Measurements from ENCODE around the gene RASGRP4.

Gene RASGRP4

DNA sequence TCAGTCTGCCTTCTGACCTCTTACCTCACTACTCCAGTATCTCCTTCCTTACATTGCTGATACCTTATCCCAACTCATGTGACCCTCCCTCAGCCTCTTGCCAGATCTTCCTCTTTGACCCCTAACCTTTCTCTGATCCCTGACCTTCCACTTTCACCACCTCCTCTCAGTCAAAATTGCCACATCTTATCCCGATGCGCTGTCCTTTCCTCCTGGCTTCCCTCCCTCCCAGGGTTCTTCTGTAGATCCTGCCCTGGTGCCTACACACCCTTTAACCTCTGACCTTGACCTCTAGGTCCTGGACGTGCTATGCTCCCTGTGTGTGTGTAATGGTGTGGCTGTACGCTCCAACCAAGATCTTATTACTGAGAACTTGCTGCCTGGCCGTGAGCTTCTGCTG is 31.2 kb upstream of the RASGRP4 start:
- H2AFZ ChIP-seq (ENCODE audit: insufficient read depth, low read length, poor library complexity): no peak overlapping the region
- WGBS (ENCODE audit: extremely low coverage, insufficient coverage, insufficient read length): no CpG with 5 or more reads among the region's 5 CpGs
- H3K36me3 ChIP-seq (ENCODE audit: control insufficient read depth in 1 of 2, insufficient read depth in 2 of 2, low read length in 2 of 2): no peaks in the 10 kb centered on the region
- no peak overlapping the region for H3K14ac ChIP-seq (ENCODE audit: low read length)
- H3K79me2 ChIP-seq (ENCODE audit: control insufficient read depth, insufficient read depth, low read length, poor library complexity): no peaks in the 10 kb centered on the region
- no peak overlapping the region for H3K27ac ChIP-seq (ENCODE audit: low read depth, low read length)
- peaks cover 2% of the 10 kb centered on the region for H3K9me3 ChIP-seq (ENCODE audit: insufficient read depth, low read depth, low read length)
- no peaks in the 10 kb centered on the region for H3K4me1 ChIP-seq (ENCODE audit: control insufficient read depth in 1 of 2, insufficient read depth in 2 of 2, low read length in 2 of 2)
- no peak overlapping the region for H3K23ac ChIP-seq (ENCODE audit: low read length)
- no peak overlapping the region for H3K18ac ChIP-seq (ENCODE audit: low read length)
- H3K9ac ChIP-seq (ENCODE audit: low read length): peak overlapping the region; percentile 42
- no peak overlapping the region for H2AK5ac ChIP-seq (ENCODE audit: low read length)
- H4K91ac ChIP-seq (ENCODE audit: low read depth, low read length): no peak overlapping the region
- no peaks in the 10 kb centered on the region for H3K27me3 ChIP-seq (ENCODE audit: insufficient read depth, low read length)
- H3K4ac ChIP-seq (ENCODE audit: low read depth, low read length): no peak overlapping the region
- H3K4me2 ChIP-seq (ENCODE audit: low read length): no peak overlapping the region
- H3K4me3 ChIP-seq (ENCODE audit: low read depth, low read length): no peak overlapping the region
- no peak for DNase-seq
- no peak overlapping the region for H2BK120ac ChIP-seq (ENCODE audit: insufficient read depth, low read length, poor library complexity)
- H3K79me1 ChIP-seq (ENCODE audit: low read length): no peaks in the 10 kb centered on the region
- H4K8ac ChIP-seq (ENCODE audit: low read depth, low read length): no peak overlapping the region
- H2BK5ac ChIP-seq (ENCODE audit: low read depth, low read length, poor library complexity): no peak overlapping the region
- no peak overlapping the region for H4K12ac ChIP-seq (ENCODE audit: low read depth, low read length)
- no peak overlapping the region for H2BK12ac ChIP-seq (ENCODE audit: low read length)

DNA sequence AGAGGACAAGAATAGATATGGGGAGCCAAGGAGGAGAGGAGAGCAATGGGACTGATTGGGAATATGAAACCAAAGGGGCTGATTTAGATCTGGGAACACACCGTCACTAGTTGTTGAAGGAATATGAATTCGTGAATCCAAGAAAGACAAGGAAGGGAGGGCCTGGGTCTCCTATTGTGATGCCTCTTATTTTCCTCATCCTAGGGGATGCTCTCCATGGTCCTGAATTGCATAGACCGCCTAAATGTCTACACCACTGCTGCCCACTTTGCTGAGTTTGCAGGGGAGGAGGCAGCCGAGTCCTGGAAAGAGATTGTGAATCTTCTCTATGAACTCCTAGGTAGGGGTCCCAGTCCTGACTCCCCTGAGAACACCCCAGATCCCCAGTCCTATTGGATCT is 29.0 kb upstream of the RASGRP4 start:
- no peak overlapping the region for H3K18ac ChIP-seq (ENCODE audit: low read length)
- H3K27ac ChIP-seq (ENCODE audit: low read depth, low read length): no peak overlapping the region
- H3K27me3 ChIP-seq (ENCODE audit: insufficient read depth, low read length): no peaks in the 10 kb centered on the region
- no peak overlapping the region for H3K9ac ChIP-seq (ENCODE audit: low read length)
- no peak overlapping the region for H3K23ac ChIP-seq (ENCODE audit: low read length)
- no peak overlapping the region for H2AK5ac ChIP-seq (ENCODE audit: low read length)
- peaks cover 0 to 3% of the 10 kb centered on the region in 2 experiments for H3K4me1 ChIP-seq (ENCODE audit: control insufficient read depth in 1 of 2, insufficient read depth in 2 of 2, low read length in 2 of 2)
- H3K79me1 ChIP-seq (ENCODE audit: low read length): no peaks in the 10 kb centered on the region
- no peak overlapping the region for H2AFZ ChIP-seq (ENCODE audit: insufficient read depth, low read length, poor library complexity)
- no peak overlapping the region for H3K4me2 ChIP-seq (ENCODE audit: low read length)
- peak in 1 of 2 donors; percentile 46 for DNase-seq
- H3K4ac ChIP-seq (ENCODE audit: low read depth, low read length): no peak overlapping the region
- no peak overlapping the region for H2BK120ac ChIP-seq (ENCODE audit: insufficient read depth, low read length, poor library complexity)
- no peak overlapping the region for H4K12ac ChIP-seq (ENCODE audit: low read depth, low read length)
- no peaks in the 10 kb centered on the region for H3K36me3 ChIP-seq (ENCODE audit: control insufficient read depth in 1 of 2, insufficient read depth in 2 of 2, low read length in 2 of 2)
- no peak overlapping the region for H2BK12ac ChIP-seq (ENCODE audit: low read length)
- no peak overlapping the region for H3K14ac ChIP-seq (ENCODE audit: low read length)
- no peak overlapping the region for H2BK5ac ChIP-seq (ENCODE audit: low read depth, low read length, poor library complexity)
- H3K9me3 ChIP-seq (ENCODE audit: insufficient read depth, low read depth, low read length): peaks cover 2% of the 10 kb centered on the region
- H3K79me2 ChIP-seq (ENCODE audit: control insufficient read depth, insufficient read depth, low read length, poor library complexity): no peaks in the 10 kb centered on the region
- H3K4me3 ChIP-seq (ENCODE audit: low read depth, low read length): no peak overlapping the region
- WGBS (ENCODE audit: extremely low coverage, insufficient coverage, insufficient read length): no CpG with 5 or more reads among the region's 4 CpGs
- no peak overlapping the region for H4K8ac ChIP-seq (ENCODE audit: low read depth, low read length)
- H4K91ac ChIP-seq (ENCODE audit: low read depth, low read length): no peak overlapping the region

DNA sequence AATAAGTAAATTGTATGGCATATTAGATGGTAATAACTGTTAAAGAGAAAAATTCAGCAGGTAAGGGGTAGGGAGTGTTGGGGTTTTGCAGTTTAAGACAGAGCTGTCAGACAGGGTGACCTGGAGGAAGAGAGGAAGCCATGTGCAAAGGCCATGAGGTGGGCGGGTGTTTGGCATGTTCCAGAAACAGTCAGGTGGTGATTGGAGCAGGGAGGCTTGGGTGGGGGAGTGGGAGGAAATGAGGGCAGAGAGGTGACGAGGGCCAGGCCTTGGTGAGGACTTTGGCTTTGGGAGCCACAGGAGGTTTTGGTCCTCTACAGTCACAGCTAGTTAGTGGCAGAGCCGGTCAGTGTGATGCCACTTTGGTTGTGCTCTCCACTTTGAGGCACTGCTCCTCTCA is 27.6 kb upstream of the RASGRP4 start:
- Histone ChIP-seq H3K79me1 (ENCODE audit: low read length) (no peaks in the 10 kb centered on the region), H3K4me3 (ENCODE audit: low read depth, low read length) (no peak overlapping the region), H2BK5ac (ENCODE audit: low read depth, low read length, poor library complexity) (no peak overlapping the region), H3K4me2 (ENCODE audit: low read length) (no peak overlapping the region), H3K4me1 (ENCODE audit: control insufficient read depth in 1 of 2, insufficient read depth in 2 of 2, low read length in 2 of 2) (peaks cover 0 to 3% of the 10 kb centered on the region in 2 experiments), H3K9me3 (ENCODE audit: insufficient read depth, low read depth, low read length) (peaks cover 2% of the 10 kb centered on the region), H2AFZ (ENCODE audit: insufficient read depth, low read length, poor library complexity) (no peak overlapping the region), H3K23ac (ENCODE audit: low read length) (no peak overlapping the region), H3K79me2 (ENCODE audit: control insufficient read depth, insufficient read depth, low read length, poor library complexity) (no peaks in the 10 kb centered on the region), H2AK5ac (ENCODE audit: low read length) (no peak overlapping the region), H3K9ac (ENCODE audit: low read length) (no peak overlapping the region), H3K18ac (ENCODE audit: low read length) (no peak overlapping the region), H3K27me3 (ENCODE audit: insufficient read depth, low read length) (no peaks in the 10 kb centered on the region), H2BK12ac (ENCODE audit: low read length) (no peak overlapping the region), H3K14ac (ENCODE audit: low read length) (no peak overlapping the region), H3K4ac (ENCODE audit: low read depth, low read length) (no peak overlapping the region), H3K36me3 (ENCODE audit: control insufficient read depth in 1 of 2, insufficient read depth in 2 of 2, low read length in 2 of 2) (no peaks in the 10 kb centered on the region), H3K27ac (ENCODE audit: low read depth, low read length) (no peak overlapping the region), H4K12ac (ENCODE audit: low read depth, low read length) (no peak overlapping the region), H2BK120ac (ENCODE audit: insufficient read depth, low read length, poor library complexity) (no peak overlapping the region), H4K91ac (ENCODE audit: low read depth, low read length) (no peak overlapping the region), H4K8ac (ENCODE audit: low read depth, low read length) (no peak overlapping the region)
- no CpG with 5 or more reads among the region's 3 CpGs for WGBS (ENCODE audit: extremely low coverage, insufficient coverage, insufficient read length)
- DNase-seq: no peak

DNA sequence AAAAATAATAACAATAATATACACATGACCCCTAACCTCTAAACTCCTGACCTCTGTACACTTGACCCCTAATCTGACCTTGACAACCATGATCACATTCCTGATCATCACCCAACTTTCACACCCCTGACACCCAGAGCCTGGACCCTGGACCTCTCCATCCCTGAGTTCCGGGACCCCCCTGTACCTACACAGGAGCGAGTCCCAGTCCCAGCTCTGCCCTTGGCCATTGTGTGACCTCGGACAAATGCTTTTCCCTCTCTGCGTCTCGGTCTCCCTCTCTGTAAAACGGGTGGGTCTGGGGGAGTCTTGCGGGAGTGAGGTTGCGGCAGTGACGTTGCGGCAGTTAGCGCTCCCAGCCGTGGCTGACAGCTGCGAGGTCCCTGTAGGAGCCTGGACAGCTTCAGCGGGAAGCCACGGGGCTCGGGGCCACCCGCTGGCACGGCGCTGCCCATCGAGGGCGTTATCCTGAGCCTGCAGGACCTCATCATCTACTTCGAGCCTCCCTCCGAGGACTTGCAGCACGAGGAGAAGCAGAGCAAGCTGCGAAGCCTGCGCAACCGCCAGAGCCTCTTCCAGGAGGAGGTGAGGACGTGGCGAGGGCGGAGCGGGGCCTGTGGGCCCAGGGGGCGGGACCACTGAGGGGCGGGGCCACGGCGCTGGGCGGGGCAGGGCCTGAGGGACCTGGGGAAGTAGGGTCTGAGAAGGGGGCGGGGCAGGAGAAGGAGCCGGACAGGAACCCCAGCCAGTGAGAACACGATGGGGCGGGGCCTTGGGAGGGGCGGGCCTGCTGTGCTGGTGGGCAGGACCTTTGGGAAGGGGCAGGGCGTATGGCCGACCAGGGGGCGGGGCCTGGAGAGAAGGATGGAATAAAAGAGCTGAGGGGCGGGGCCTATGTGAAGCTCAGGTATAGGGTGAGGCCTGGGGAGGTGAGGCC is 26.7 kb upstream of the RASGRP4 start:
- H3K36me3 ChIP-seq (ENCODE audit: control insufficient read depth in 1 of 2, insufficient read depth in 2 of 2, low read length in 2 of 2): no peaks in the 10 kb centered on the region
- H2AFZ ChIP-seq (ENCODE audit: insufficient read depth, low read length, poor library complexity): no peak overlapping the region
- no peak overlapping the region for H3K27ac ChIP-seq (ENCODE audit: low read depth, low read length)
- H2AK5ac ChIP-seq (ENCODE audit: low read length): no peak overlapping the region
- H3K79me1 ChIP-seq (ENCODE audit: low read length): no peaks in the 10 kb centered on the region
- H4K8ac ChIP-seq (ENCODE audit: low read depth, low read length): no peak overlapping the region
- H3K18ac ChIP-seq (ENCODE audit: low read length): no peak overlapping the region
- peaks cover 2% of the 10 kb centered on the region for H3K9me3 ChIP-seq (ENCODE audit: insufficient read depth, low read depth, low read length)
- no CpG with 5 or more reads among the region's 45 CpGs for WGBS (ENCODE audit: extremely low coverage, insufficient coverage, insufficient read length)
- H3K9ac ChIP-seq (ENCODE audit: low read length): no peak overlapping the region
- H3K4me1 ChIP-seq (ENCODE audit: control insufficient read depth in 1 of 2, insufficient read depth in 2 of 2, low read length in 2 of 2): peaks cover 0 to 3% of the 10 kb centered on the region in 2 experiments
- H4K91ac ChIP-seq (ENCODE audit: low read depth, low read length): no peak overlapping the region
- H2BK120ac ChIP-seq (ENCODE audit: insufficient read depth, low read length, poor library complexity): no peak overlapping the region
- H3K23ac ChIP-seq (ENCODE audit: low read length): no peak overlapping the region
- no peak overlapping the region for H2BK12ac ChIP-seq (ENCODE audit: low read length)
- H3K14ac ChIP-seq (ENCODE audit: low read length): no peak overlapping the region
- H2BK5ac ChIP-seq (ENCODE audit: low read depth, low read length, poor library complexity): no peak overlapping the region
- H3K27me3 ChIP-seq (ENCODE audit: insufficient read depth, low read length): no peaks in the 10 kb centered on the region
- peak in 1 of 2 donors; percentile 2 for DNase-seq
- H3K4me3 ChIP-seq (ENCODE audit: low read depth, low read length): no peak overlapping the region
- no peak overlapping the region for H3K4ac ChIP-seq (ENCODE audit: low read depth, low read length)
- H4K12ac ChIP-seq (ENCODE audit: low read depth, low read length): no peak overlapping the region
- H3K79me2 ChIP-seq (ENCODE audit: control insufficient read depth, insufficient read depth, low read length, poor library complexity): no peaks in the 10 kb centered on the region
- no peak overlapping the region for H3K4me2 ChIP-seq (ENCODE audit: low read length)
